Sigmoid colon (tissue), 7 donors: ENCODE data around the gene MTOR. TPM values are rescaled to one million over a fixed set of nuclear protein-coding genes. Genes with fewer than 3 reads are reported as not detected.

ENCODE experiments used
- DNase-seq: peaks from one replicate; pipeline ENCODE4 v3.0.0-alpha.2; 2019
- H3K27ac ChIP-seq, 4 donors: fragments of 200-600 bp; sonication (generic); one replicate each; pipeline ENCODE4 v1.5.1; 2016 to 2019; ENCODE audit warnings: mild to moderate bottlenecking in 1 of 4
- H3K27me3 ChIP-seq, 3 donors: fragments of 200-600 bp; sonication (generic); one replicate each; pipeline ENCODE4 v1.5.1; 2019; ENCODE audit warnings: mild to moderate bottlenecking in 1 of 3
- H3K36me3 ChIP-seq, 4 donors: fragments of 200-600 bp; sonication (generic); one replicate each; pipeline ENCODE4 v1.5.1; 2016 to 2019
- H3K4me1 ChIP-seq, 4 donors: fragments of 200-600 bp; sonication (generic); one replicate each; pipeline ENCODE4 v1.5.1; 2017 to 2019
- H3K4me3 ChIP-seq, 4 donors: fragments of 200-600 bp; sonication (generic); one replicate each; pipeline ENCODE4 v1.5.1; 2017 to 2019; ENCODE audit warnings: mild to moderate bottlenecking in 2 of 4, moderate library complexity in 1 of 4
- H3K9me3 ChIP-seq, 4 donors: fragments of 200-600 bp in 3 of 4; sonication (generic) in 3 of 4; one replicate each; pipeline versions ENCODE4 v1.5.1 to v1.6.1; 2013 to 2019
- EP300 ChIP-seq, 4 donors: sonication (generic); formaldehyde crosslinking; IDR thresholded peaks; one replicate each; pipeline ENCODE4 v1.6.1; 2017; ENCODE audit warnings: antibody characterized with exemption in 4 of 4
- POLR2A ChIP-seq, 2 donors: fragments of 450-650 bp; IDR thresholded peaks; one replicate each; pipeline ENCODE4 v1.6.1; 2016; ENCODE audit warnings: antibody characterized with exemption in 2 of 2, mild to moderate bottlenecking in 2 of 2, moderate library complexity in 2 of 2
- POLR2AphosphoS5 ChIP-seq, 4 donors: sonication (generic); formaldehyde crosslinking; IDR thresholded peaks; one replicate each; pipeline ENCODE4 v1.6.1; 2017; ENCODE audit warnings: antibody characterized with exemption in 4 of 4
- WGBS, 2 donors: extraction: QIAGEN DNeasy Blood & Tissue Kit; methylation state at CpG; one replicate each; pipeline ENCODE4 v1.1.7; 2013; 5-methylcytosine and 5-hydroxymethylcytosine counted together
- intact Hi-C: fragments of 100-400 bp; cut with DNase I; formaldehyde crosslinking; loops from one replicate; pipeline ENCODE4 v1.15.1; 2023
- polyA plus RNA-seq, 3 donors: library from polyadenylated mRNA; stranded (reverse); fragments of 200-250 nt; gene quantifications; one replicate each; pipeline ENCODE4 v1.2.3, GENCODE V29; 2013
- total RNA-seq, 4 donors: library from RNA; depleted of rRNA; stranded (reverse); fragments of >200 nt; gene quantifications; one replicate each; pipeline ENCODE4 v1.1.0, GENCODE V29; 2016
- TF ChIP-seq, protein P1 (sequence below), 4 experiments: fragments of 450-650 bp in 3 of 4; fragments of 200-600 bp in 1 of 4; IDR thresholded peaks; one replicate each; pipeline ENCODE4 v1.5.1; 2016 to 2019; ENCODE audit warnings: antibody characterized with exemption in 4 of 4, mild to moderate bottlenecking in 3 of 4, moderate library complexity in 2 of 4
- donor health status: healthy with polysubstance abuse.
- donor health status: Bipolar disorder and iron deficiency.
- donor health status: healthy.

MTOR gene
- total and polyA plus RNA-seq, 7 donors: 7.6 to 38.1 (median 25.2) TPM

DNA sequence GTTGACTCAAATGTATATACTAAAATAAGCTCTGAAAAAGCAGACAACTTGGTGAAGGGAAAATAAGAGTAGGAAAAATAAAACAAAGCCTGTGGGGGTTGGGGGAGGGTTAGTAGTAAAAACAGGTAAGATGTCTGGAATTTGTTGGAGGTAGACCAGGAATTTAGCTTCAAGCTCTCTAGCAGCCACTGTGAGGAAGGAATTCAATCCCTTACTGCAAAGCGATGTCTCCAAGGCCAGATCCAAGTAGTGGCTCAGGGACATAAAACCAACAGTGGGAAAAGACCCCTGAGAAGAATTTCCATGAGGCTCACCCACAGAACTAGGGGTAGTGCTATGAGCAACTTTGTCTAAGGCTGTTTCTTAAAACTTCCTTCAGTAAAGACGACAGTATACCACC is 65.4 kb downstream of the MTOR start:
- intact Hi-C loops: no loop called here
- H3K4me3 ChIP-seq: no peak overlapping the region
- no peaks in the 10 kb centered on the region for H3K9me3 ChIP-seq
- 93 to 96% methylated on average over 2 of the region's 2 CpGs for WGBS, 2 donors
- no peaks in the 10 kb centered on the region for H3K27me3 ChIP-seq
- no peaks in the 10 kb centered on the region for H3K4me1 ChIP-seq
- no peak overlapping the region for H3K27ac ChIP-seq
- TF ChIP-seq, protein P1, sequence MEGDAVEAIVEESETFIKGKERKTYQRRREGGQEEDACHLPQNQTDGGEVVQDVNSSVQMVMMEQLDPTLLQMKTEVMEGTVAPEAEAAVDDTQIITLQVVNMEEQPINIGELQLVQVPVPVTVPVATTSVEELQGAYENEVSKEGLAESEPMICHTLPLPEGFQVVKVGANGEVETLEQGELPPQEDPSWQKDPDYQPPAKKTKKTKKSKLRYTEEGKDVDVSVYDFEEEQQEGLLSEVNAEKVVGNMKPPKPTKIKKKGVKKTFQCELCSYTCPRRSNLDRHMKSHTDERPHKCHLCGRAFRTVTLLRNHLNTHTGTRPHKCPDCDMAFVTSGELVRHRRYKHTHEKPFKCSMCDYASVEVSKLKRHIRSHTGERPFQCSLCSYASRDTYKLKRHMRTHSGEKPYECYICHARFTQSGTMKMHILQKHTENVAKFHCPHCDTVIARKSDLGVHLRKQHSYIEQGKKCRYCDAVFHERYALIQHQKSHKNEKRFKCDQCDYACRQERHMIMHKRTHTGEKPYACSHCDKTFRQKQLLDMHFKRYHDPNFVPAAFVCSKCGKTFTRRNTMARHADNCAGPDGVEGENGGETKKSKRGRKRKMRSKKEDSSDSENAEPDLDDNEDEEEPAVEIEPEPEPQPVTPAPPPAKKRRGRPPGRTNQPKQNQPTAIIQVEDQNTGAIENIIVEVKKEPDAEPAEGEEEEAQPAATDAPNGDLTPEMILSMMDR (IDR thresholded peaks at IDR 0.05): no peak
- TF ChIP-seq POLR2A (IDR thresholded peaks at IDR 0.05) (no peak), POLR2AphosphoS5 (IDR thresholded peaks at IDR 0.05) (no peak), EP300 (IDR thresholded peaks at IDR 0.05) (no peak)
- H3K36me3 ChIP-seq: peaks cover 29 to 98% (median 43%) of the 10 kb centered on the region in 4 donors
- DNase-seq: no peak

DNA sequence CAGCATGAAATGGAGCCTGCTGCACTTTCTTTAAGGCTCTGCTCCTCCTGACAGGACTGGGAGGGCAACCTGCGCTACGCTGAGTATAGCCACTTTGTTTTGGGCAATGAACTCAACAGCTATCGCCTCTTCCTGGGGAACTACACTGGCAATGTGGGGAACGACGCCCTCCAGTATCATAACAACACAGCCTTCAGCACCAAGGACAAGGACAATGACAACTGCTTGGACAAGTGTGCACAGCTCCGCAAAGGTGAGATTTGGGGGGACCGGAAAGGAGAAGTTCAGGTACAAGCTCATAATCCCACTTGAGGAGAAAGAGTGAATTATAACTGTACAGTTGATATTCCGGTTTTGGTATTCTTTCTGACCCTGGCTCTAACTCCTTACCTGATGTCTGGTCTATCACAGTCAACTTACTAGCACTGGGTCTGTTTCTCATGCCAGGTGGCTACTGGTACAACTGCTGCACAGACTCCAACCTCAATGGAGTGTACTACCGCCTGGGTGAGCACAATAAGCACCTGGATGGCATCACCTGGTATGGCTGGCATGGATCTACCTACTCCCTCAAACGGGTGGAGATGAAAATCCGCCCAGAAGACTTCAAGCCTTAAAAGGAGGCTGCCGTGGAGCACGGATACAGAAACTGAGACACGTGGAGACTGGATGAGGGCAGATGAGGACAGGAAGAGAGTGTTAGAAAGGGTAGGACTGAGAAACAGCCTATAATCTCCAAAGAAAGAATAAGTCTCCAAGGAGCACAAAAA is 67.8 kb downstream of the MTOR start:
- Histone ChIP-seq H3K9me3 (no peaks in the 10 kb centered on the region), H3K27me3 (no peaks in the 10 kb centered on the region), H3K36me3 (peaks cover 25 to 96% (median 42%) of the 10 kb centered on the region in 4 donors), H3K4me1 (peaks cover 0 to 2% (median 0%) of the 10 kb centered on the region in 4 donors), H3K4me3 (no peak overlapping the region), H3K27ac (no peak overlapping the region)
- WGBS, 2 donors: 95% methylated on average over 14 of the region's 14 CpGs
- intact Hi-C loops: no loop called here
- TF ChIP-seq, protein P1 (IDR thresholded peaks at IDR 0.05): no peak
- TF ChIP-seq POLR2A (IDR thresholded peaks at IDR 0.05) (no peak), EP300 (IDR thresholded peaks at IDR 0.05) (no peak), POLR2AphosphoS5 (IDR thresholded peaks at IDR 0.05) (no peak)
- DNase-seq: no peak

DNA sequence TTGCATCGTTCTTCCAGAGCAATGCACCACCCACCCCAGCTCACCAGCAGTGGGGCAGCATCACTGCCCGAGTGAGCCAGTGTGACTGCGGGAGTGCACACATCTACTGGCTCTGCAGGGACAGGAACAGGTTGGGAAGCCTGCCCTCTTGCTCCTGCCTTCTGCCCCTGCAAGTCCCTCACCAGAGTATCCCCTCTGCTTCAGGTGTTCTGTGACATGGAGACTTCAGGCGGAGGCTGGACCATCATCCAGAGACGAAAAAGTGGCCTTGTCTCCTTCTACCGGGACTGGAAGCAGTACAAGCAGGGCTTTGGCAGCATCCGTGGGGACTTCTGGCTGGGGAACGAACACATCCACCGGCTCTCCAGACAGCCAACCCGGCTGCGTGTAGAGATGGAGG is 69.0 kb downstream of the MTOR start:
- TF ChIP-seq POLR2A (IDR thresholded peaks at IDR 0.05): no peak
- TF ChIP-seq, protein P1 (IDR thresholded peaks at IDR 0.05): no peak
- no peak for TF ChIP-seq EP300 (IDR thresholded peaks at IDR 0.05)
- TF ChIP-seq POLR2AphosphoS5 (IDR thresholded peaks at IDR 0.05): no peak
- peaks cover 0 to 14% (median 6%) of the 10 kb centered on the region in 4 donors for H3K4me1 ChIP-seq
- no peak overlapping the region for H3K27ac ChIP-seq
- no peak overlapping the region for H3K4me3 ChIP-seq
- peaks cover 25 to 87% (median 35%) of the 10 kb centered on the region in 4 donors for H3K36me3 ChIP-seq
- intact Hi-C loops: no loop called here
- 96 to 97% methylated on average over 11 of the region's 11 CpGs for WGBS, 2 donors
- no peaks in the 10 kb centered on the region for H3K27me3 ChIP-seq
- no peaks in the 10 kb centered on the region for H3K9me3 ChIP-seq
- DNase-seq: no peak

DNA sequence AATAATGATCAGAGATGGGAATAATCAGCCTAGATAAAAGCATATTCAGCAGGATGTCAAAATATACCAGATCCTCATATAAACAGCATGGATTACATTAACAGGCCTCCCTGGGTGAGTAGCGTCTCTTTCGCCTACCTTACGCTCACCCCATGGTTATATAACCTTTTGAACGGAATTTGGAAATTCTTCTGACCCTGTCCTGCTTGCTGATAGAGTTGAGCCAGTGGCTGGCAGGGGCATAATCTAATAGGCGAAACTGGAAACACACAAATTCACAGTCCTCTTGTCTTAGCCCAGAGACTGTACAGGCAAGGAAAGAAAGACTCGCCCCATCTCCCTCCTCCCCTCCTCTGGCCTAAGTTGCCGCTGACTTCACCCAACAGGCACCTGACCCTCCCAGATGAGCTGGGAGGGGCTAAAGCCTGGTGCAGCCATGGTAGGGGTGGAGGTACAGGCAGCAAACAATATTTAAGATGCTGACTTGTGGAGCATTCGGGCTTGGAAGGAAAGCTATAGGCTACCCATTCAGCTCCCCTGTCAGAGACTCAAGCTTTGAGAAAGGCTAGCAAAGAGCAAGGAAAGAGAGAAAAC is 73.4 kb downstream of the MTOR start, which contains the start of gene ANGPTL7:
Gene ANGPTL7, plus strand, starts transcription at position 498 of the 594 bp plus-strand sequence. CDS start 225 bp downstream, outside the sequence.
- DNase-seq: no peak
- Histone ChIP-seq H3K27ac (peak within 1 kb of the TSS in 3 of 4 donors; percentile 32 to 54 (median 43)), H3K9me3 (no peaks in the 10 kb centered on the region), H3K36me3 (peaks cover 7 to 44% (median 17%) of the 10 kb centered on the region in 4 donors), H3K4me3 (no peak within 1 kb of the TSS), H3K4me1 (peaks cover 0 to 25% (median 12%) of the 10 kb centered on the region in 4 donors), H3K27me3 (no peaks in the 10 kb centered on the region)
- TF ChIP-seq POLR2AphosphoS5 (IDR thresholded peaks at IDR 0.05) (peak in 2 of 4 donors; percentile 21 to 25), EP300 (IDR thresholded peaks at IDR 0.05) (no peak), POLR2A (IDR thresholded peaks at IDR 0.05) (no peak)
- TF ChIP-seq, protein P1 (IDR thresholded peaks at IDR 0.05): no peak
- WGBS, 2 donors: 94 to 96% methylated on average over 8 of the region's 8 CpGs
- intact Hi-C loops: no loop called here
